Sigmoid colon (tissue), 7 donors: ENCODE data around the gene RPGRIP1L. TPM values are rescaled to one million over a fixed set of nuclear protein-coding genes. Genes with fewer than 3 reads are reported as not detected.

Source experiments
- DNase-seq: peaks from one replicate; pipeline ENCODE4 v3.0.0-alpha.2; 2019
- H3K27ac ChIP-seq, 4 donors: fragments of 200-600 bp; sonication (generic); one replicate each; pipeline ENCODE4 v1.5.1; 2016 to 2019; ENCODE audit warnings: mild to moderate bottlenecking in 1 of 4
- H3K27me3 ChIP-seq, 3 donors: fragments of 200-600 bp; sonication (generic); one replicate each; pipeline ENCODE4 v1.5.1; 2019; ENCODE audit warnings: mild to moderate bottlenecking in 1 of 3
- H3K36me3 ChIP-seq, 4 donors: fragments of 200-600 bp; sonication (generic); one replicate each; pipeline ENCODE4 v1.5.1; 2016 to 2019
- H3K4me1 ChIP-seq, 4 donors: fragments of 200-600 bp; sonication (generic); one replicate each; pipeline ENCODE4 v1.5.1; 2017 to 2019
- H3K4me3 ChIP-seq, 4 donors: fragments of 200-600 bp; sonication (generic); one replicate each; pipeline ENCODE4 v1.5.1; 2017 to 2019; ENCODE audit warnings: mild to moderate bottlenecking in 2 of 4, moderate library complexity in 1 of 4
- H3K9me3 ChIP-seq, 4 donors: fragments of 200-600 bp in 3 of 4; sonication (generic) in 3 of 4; one replicate each; pipeline versions ENCODE4 v1.5.1 to v1.6.1; 2013 to 2019
- CTCF ChIP-seq, 4 experiments: fragments of 450-650 bp in 3 of 4; fragments of 200-600 bp in 1 of 4; IDR thresholded peaks; one replicate each; pipeline ENCODE4 v1.5.1; 2016 to 2019; ENCODE audit warnings: antibody characterized with exemption in 4 of 4, mild to moderate bottlenecking in 3 of 4, moderate library complexity in 2 of 4
- EP300 ChIP-seq, 4 donors: sonication (generic); formaldehyde crosslinking; IDR thresholded peaks; one replicate each; pipeline ENCODE4 v1.6.1; 2017; ENCODE audit warnings: antibody characterized with exemption in 4 of 4
- POLR2A ChIP-seq, 2 donors: fragments of 450-650 bp; IDR thresholded peaks; one replicate each; pipeline ENCODE4 v1.6.1; 2016; ENCODE audit warnings: antibody characterized with exemption in 2 of 2, mild to moderate bottlenecking in 2 of 2, moderate library complexity in 2 of 2
- POLR2AphosphoS5 ChIP-seq, 4 donors: sonication (generic); formaldehyde crosslinking; IDR thresholded peaks; one replicate each; pipeline ENCODE4 v1.6.1; 2017; ENCODE audit warnings: antibody characterized with exemption in 4 of 4
- WGBS, 2 donors: extraction: QIAGEN DNeasy Blood & Tissue Kit; methylation state at CpG; one replicate each; pipeline ENCODE4 v1.1.7; 2013; 5-methylcytosine and 5-hydroxymethylcytosine counted together
- intact Hi-C: fragments of 100-400 bp; cut with DNase I; formaldehyde crosslinking; loops from one replicate; pipeline ENCODE4 v1.15.1; 2023
- polyA plus RNA-seq, 3 donors: library from polyadenylated mRNA; stranded (reverse); fragments of 200-250 nt; gene quantifications; one replicate each; pipeline ENCODE4 v1.2.3, GENCODE V29; 2013
- total RNA-seq, 4 donors: library from RNA; depleted of rRNA; stranded (reverse); fragments of >200 nt; gene quantifications; one replicate each; pipeline ENCODE4 v1.1.0, GENCODE V29; 2016
- donor health status: healthy with polysubstance abuse.
- donor health status: Bipolar disorder and iron deficiency.
- donor health status: healthy.

Gene RPGRIP1L
- total and polyA plus RNA-seq, 7 donors = 0.46 to 5.8 (median 3.6) TPM

GRCh38 chr16:53726625-53727024 is 23.0 kb upstream of the RPGRIP1L start:
- H3K9me3 ChIP-seq = no peaks in the 10 kb centered on the region
- H3K27ac ChIP-seq = no peak overlapping the region
- intact Hi-C loops = no loop called here
- H3K36me3 ChIP-seq = no peaks in the 10 kb centered on the region
- no peaks in the 10 kb centered on the region for H3K27me3 ChIP-seq
- no peak for DNase-seq
- H3K4me1 ChIP-seq = peaks cover 0 to 12% (median 4%) of the 10 kb centered on the region in 4 donors
- no peak overlapping the region for H3K4me3 ChIP-seq
- TF ChIP-seq POLR2AphosphoS5 (IDR thresholded peaks at IDR 0.05) = no peak
- no peak for TF ChIP-seq CTCF (IDR thresholded peaks at IDR 0.05)
- TF ChIP-seq POLR2A (IDR thresholded peaks at IDR 0.05) = no peak
- no peak for TF ChIP-seq EP300 (IDR thresholded peaks at IDR 0.05)

GRCh38 chr16:53721017-53721416 is 17.4 kb upstream of the RPGRIP1L start:
- WGBS, 2 donors = 88 to 90% methylated on average over 5 of the region's 5 CpGs
- no peaks in the 10 kb centered on the region for H3K27me3 ChIP-seq
- H3K4me3 ChIP-seq = no peak overlapping the region
- intact Hi-C loops = no loop called here
- no peak overlapping the region for H3K27ac ChIP-seq
- peaks cover 0 to under 1% (median under 1%) of the 10 kb centered on the region in 4 donors for H3K4me1 ChIP-seq
- H3K36me3 ChIP-seq = no peaks in the 10 kb centered on the region
- TF ChIP-seq POLR2A (IDR thresholded peaks at IDR 0.05) = no peak
- TF ChIP-seq POLR2AphosphoS5 (IDR thresholded peaks at IDR 0.05) = no peak
- TF ChIP-seq EP300 (IDR thresholded peaks at IDR 0.05) = no peak
- no peak for TF ChIP-seq CTCF (IDR thresholded peaks at IDR 0.05)
- DNase-seq = no peak
- no peaks in the 10 kb centered on the region for H3K9me3 ChIP-seq

GRCh38 chr16:53717577-53717976 is 13.9 kb upstream of the RPGRIP1L start:
- Histone ChIP-seq H3K27me3 (no peaks in the 10 kb centered on the region), H3K36me3 (no peaks in the 10 kb centered on the region), H3K9me3 (no peaks in the 10 kb centered on the region), H3K4me1 (peaks cover 0 to 34% (median 29%) of the 10 kb centered on the region in 4 donors), H3K4me3 (no peak overlapping the region), H3K27ac (no peak overlapping the region)
- DNase-seq = no peak
- intact Hi-C loops = no loop called here
- TF ChIP-seq POLR2A (IDR thresholded peaks at IDR 0.05) (no peak), EP300 (IDR thresholded peaks at IDR 0.05) (no peak), CTCF (IDR thresholded peaks at IDR 0.05) (no peak)
- 94 to 95% methylated on average over 3 of the region's 3 CpGs for WGBS, 2 donors

- intact Hi-C loops = no loop called here
- Histone ChIP-seq H3K27me3 (no peaks in the 10 kb centered on the region), H3K4me1 (peaks cover 0 to 37% (median 30%) of the 10 kb centered on the region in 4 donors), H3K4me3 (no peak overlapping the region), H3K36me3 (no peaks in the 10 kb centered on the region), H3K27ac (peak overlapping the region in 1 of 4 donors; percentile 45), H3K9me3 (no peaks in the 10 kb centered on the region)
- TF ChIP-seq EP300 (IDR thresholded peaks at IDR 0.05) (no peak), POLR2AphosphoS5 (IDR thresholded peaks at IDR 0.05) (no peak), POLR2A (IDR thresholded peaks at IDR 0.05) (no peak), CTCF (IDR thresholded peaks at IDR 0.05) (no peak)
- 82 to 91% methylated on average over 2 of the region's 2 CpGs for WGBS, 2 donors
- DNase-seq = no peak
Measured at GRCh38 chr16:53715023-53715384, 11.3 kb upstream of the RPGRIP1L start.
